ENCODE measurements around the gene CHFR. TPM values are rescaled to one million over a fixed set of nuclear protein-coding genes. Genes with fewer than 3 reads are reported as not detected.

The CHFR gene
- total RNA-seq, 2 experiments from 2014 or later: 75.1 to 85.6 TPM

- Histone ChIP-seq H3K4me3 (ENCODE audit: low read length) (no peak overlapping the region), H3K27me3 (ENCODE audit: control insufficient read depth in 1 of 2, insufficient read depth in 2 of 2, low read length in 2 of 2) (no peaks in the 10 kb centered on the region), H3K36me3 (ENCODE audit: insufficient read depth, low read length) (peaks cover 62% of the 10 kb centered on the region), H3K4me1 (ENCODE audit: insufficient read depth, low read length) (peaks cover under 1% of the 10 kb centered on the region), H3K9me3 (ENCODE audit: control insufficient read depth in 1 of 2, insufficient read depth in 1 of 2, low read length in 2 of 2) (no peaks in the 10 kb centered on the region), H3K27ac (ENCODE audit: low read depth in 1 of 2, low read length in 2 of 2) (no peak overlapping the region)
- POLR2A ChIA-PET: no interaction called here
- H3K27ac Mint-ChIP-seq: no peak overlapping the region
- CTCF ChIA-PET: no interaction called here
- TF ChIP-seq CTCF (IDR thresholded peaks at IDR 0.05): no peak
- peaks cover 8% of the 10 kb centered on the region for H3K4me1 Mint-ChIP-seq (ENCODE audit: low read depth)
- no peaks in the 10 kb centered on the region for H3K9me3 Mint-ChIP-seq
- no peaks in the 10 kb centered on the region for H3K27me3 Mint-ChIP-seq
- H3K36me3 Mint-ChIP-seq (ENCODE audit: low read depth): peaks cover 61% of the 10 kb centered on the region
- intact Hi-C loops (cut with DNase I, micrococcal nuclease): no loop called here
- ATAC-seq (ENCODE audit: poor library complexity) (no peak), DNase-seq (no peak)
- H3K4me3 Mint-ChIP-seq: no peak overlapping the region
Observed at GRCh38 chr12:132842449-132843045, 44.9 kb downstream of the CHFR start.

GRCh38 chr12:132841151-132841550 lies 46.3 kb downstream of the CHFR start:
- Mint-ChIP-seq H3K4me1 (ENCODE audit: low read depth) (peaks cover 12% of the 10 kb centered on the region), H3K27me3 (no peaks in the 10 kb centered on the region), H3K27ac (no peak overlapping the region), H3K4me3 (no peak overlapping the region), H3K9me3 (no peaks in the 10 kb centered on the region), H3K36me3 (ENCODE audit: low read depth) (peaks cover 57% of the 10 kb centered on the region)
- DNase-seq: no peak
- CTCF ChIA-PET: no interaction called here
- H3K36me3 ChIP-seq (ENCODE audit: insufficient read depth, low read length): peaks cover 53% of the 10 kb centered on the region
- POLR2A ChIA-PET: no interaction called here
- no peak for ATAC-seq (ENCODE audit: poor library complexity)
- intact Hi-C loops (cut with DNase I, micrococcal nuclease): no loop called here
- H3K4me1 ChIP-seq (ENCODE audit: insufficient read depth, low read length): peaks cover 12% of the 10 kb centered on the region
- no peaks in the 10 kb centered on the region for H3K27me3 ChIP-seq (ENCODE audit: control insufficient read depth in 1 of 2, insufficient read depth in 2 of 2, low read length in 2 of 2)
- no peak for TF ChIP-seq CTCF (IDR thresholded peaks at IDR 0.05)
- no peak overlapping the region for H3K27ac ChIP-seq (ENCODE audit: low read depth in 1 of 2, low read length in 2 of 2)
- H3K9me3 ChIP-seq (ENCODE audit: control insufficient read depth in 1 of 2, insufficient read depth in 1 of 2, low read length in 2 of 2): no peaks in the 10 kb centered on the region
- no peak overlapping the region for H3K4me3 ChIP-seq (ENCODE audit: low read length)

- no peaks in the 10 kb centered on the region for H3K27me3 ChIP-seq (ENCODE audit: control insufficient read depth in 1 of 2, insufficient read depth in 2 of 2, low read length in 2 of 2)
- DNase-seq (no peak), ATAC-seq (ENCODE audit: poor library complexity) (no peak)
- Mint-ChIP-seq H3K27me3 (no peaks in the 10 kb centered on the region), H3K4me1 (ENCODE audit: low read depth) (peaks cover 13% of the 10 kb centered on the region), H3K9me3 (no peaks in the 10 kb centered on the region), H3K27ac (no peak overlapping the region), H3K36me3 (ENCODE audit: low read depth) (peaks cover 50% of the 10 kb centered on the region), H3K4me3 (no peak overlapping the region)
- H3K4me3 ChIP-seq (ENCODE audit: low read length): no peak overlapping the region
- no peaks in the 10 kb centered on the region for H3K9me3 ChIP-seq (ENCODE audit: control insufficient read depth in 1 of 2, insufficient read depth in 1 of 2, low read length in 2 of 2)
- H3K27ac ChIP-seq (ENCODE audit: low read depth in 1 of 2, low read length in 2 of 2): no peak overlapping the region
- no peak for TF ChIP-seq CTCF (IDR thresholded peaks at IDR 0.05)
- intact Hi-C loops (cut with DNase I, micrococcal nuclease): no loop called here
- peaks cover 47% of the 10 kb centered on the region for H3K36me3 ChIP-seq (ENCODE audit: insufficient read depth, low read length)
- POLR2A ChIA-PET: no interaction called here
- CTCF ChIA-PET: no interaction called here
- peaks cover 15% of the 10 kb centered on the region for H3K4me1 ChIP-seq (ENCODE audit: insufficient read depth, low read length)
Observed at GRCh38 chr12:132840536-132840935, 46.9 kb downstream of the CHFR start.
